ENCODE data around the gene ZNF197. TPM values are rescaled to one million over a fixed set of nuclear protein-coding genes. Genes with fewer than 3 reads are reported as not detected.
"Not testable (repeated sequence)": the region's sequence is repeated elsewhere in the genome, so short reads cannot be mapped to it uniquely, and the experiment has no call there.

The ZNF197 gene
- total RNA-seq, 1 experiment from 2014 or later = 10.4 TPM

GRCh38 chr3:44578924-44579515 lies 45.8 kb upstream of the ZNF197 start:
- H3K4me2 ChIP-seq (ENCODE audit: low read length); CTCF ChIA-PET; H3K9me3 ChIP-seq (ENCODE audit: low read length); H3F3A ChIP-seq (ENCODE audit: low read length, unreplicated experiment); H3K27me3 ChIP-seq (ENCODE audit: low read length); H2AFZ ChIP-seq (ENCODE audit: low read length); H3K4me3 ChIP-seq (ENCODE audit: low read length); DNase-seq; H3K36me3 ChIP-seq (ENCODE audit: low read depth, low read length); BruUV-seq (replicated peaks); H3K4me1 ChIP-seq (ENCODE audit: insufficient read depth, low read length); intact Hi-C loops (cut with micrococcal nuclease); ATAC-seq; H3K79me2 ChIP-seq (ENCODE audit: low read length); H3K27ac ChIP-seq (ENCODE audit: low read length); H4K20me1 ChIP-seq (ENCODE audit: low read length); POLR2A ChIA-PET (ENCODE audit: unreplicated experiment); H3K9me2 ChIP-seq (replicated peaks; ENCODE audit: low read length); H3K9ac ChIP-seq (ENCODE audit: low read length): not testable (repeated sequence)

- H3K27me3 ChIP-seq (ENCODE audit: low read length); H3K79me2 ChIP-seq (ENCODE audit: low read length); POLR2A ChIA-PET (ENCODE audit: unreplicated experiment); DNase-seq; H4K20me1 ChIP-seq (ENCODE audit: low read length); CTCF ChIA-PET; H3K27ac ChIP-seq (ENCODE audit: low read length); H3K4me2 ChIP-seq (ENCODE audit: low read length); ATAC-seq; H3K9me3 ChIP-seq (ENCODE audit: low read length); H3F3A ChIP-seq (ENCODE audit: low read length, unreplicated experiment); H2AFZ ChIP-seq (ENCODE audit: low read length); H3K4me3 ChIP-seq (ENCODE audit: low read length); H3K4me1 ChIP-seq (ENCODE audit: insufficient read depth, low read length); H3K36me3 ChIP-seq (ENCODE audit: low read depth, low read length); H3K9me2 ChIP-seq (replicated peaks; ENCODE audit: low read length); H3K9ac ChIP-seq (ENCODE audit: low read length); intact Hi-C loops (cut with micrococcal nuclease); BruUV-seq (replicated peaks): not testable (repeated sequence)
Observed at GRCh38 chr3:44579749-44580148, 45.1 kb upstream of the ZNF197 start.

GRCh38 chr3:44580971-44581370 lies 43.9 kb upstream of the ZNF197 start:
- H3K27me3 ChIP-seq (ENCODE audit: low read length); H4K20me1 ChIP-seq (ENCODE audit: low read length); ATAC-seq; H3K9me2 ChIP-seq (replicated peaks; ENCODE audit: low read length); POLR2A ChIA-PET (ENCODE audit: unreplicated experiment); H3K79me2 ChIP-seq (ENCODE audit: low read length); H3K4me3 ChIP-seq (ENCODE audit: low read length); intact Hi-C loops (cut with micrococcal nuclease); CTCF ChIA-PET; H3K36me3 ChIP-seq (ENCODE audit: low read depth, low read length); H3K4me1 ChIP-seq (ENCODE audit: insufficient read depth, low read length); BruUV-seq (replicated peaks); H2AFZ ChIP-seq (ENCODE audit: low read length); DNase-seq; H3K9ac ChIP-seq (ENCODE audit: low read length); H3K4me2 ChIP-seq (ENCODE audit: low read length); H3F3A ChIP-seq (ENCODE audit: low read length, unreplicated experiment); H3K9me3 ChIP-seq (ENCODE audit: low read length); H3K27ac ChIP-seq (ENCODE audit: low read length): not testable (repeated sequence)

GRCh38 chr3:44584646-44585501 lies 40.0 kb upstream of the ZNF197 start, which contains the start of gene ZNF660:
TSS of gene ZNF660 (plus strand) at chr3:44584964. CDS start at chr3:44594194, 9,230 bp downstream.
- Histone ChIP-seq H3K4me3 (ENCODE audit: low read length) (no peak within 1 kb of the TSS), H3K4me2 (ENCODE audit: low read length) (no peak within 1 kb of the TSS), H3K9ac (ENCODE audit: low read length) (no peak within 1 kb of the TSS), H3K27me3 (ENCODE audit: low read length) (no peaks in the 10 kb centered on the region), H3K9me3 (ENCODE audit: low read length) (no peaks in the 10 kb centered on the region), H3K79me2 (ENCODE audit: low read length) (no peaks in the 10 kb centered on the region), H3K27ac (ENCODE audit: low read length) (no peak within 1 kb of the TSS), H2AFZ (ENCODE audit: low read length) (no peak within 1 kb of the TSS), H3K9me2 (replicated peaks; ENCODE audit: low read length) (no peaks in the 10 kb centered on the region), H4K20me1 (ENCODE audit: low read length) (no peaks in the 10 kb centered on the region), H3F3A (ENCODE audit: low read length, unreplicated experiment) (no peaks in the 10 kb centered on the region), H3K4me1 (ENCODE audit: insufficient read depth, low read length) (no peaks in the 10 kb centered on the region; the same call in 1 of the 2 replicates), H3K36me3 (ENCODE audit: low read depth, low read length) (no peaks in the 10 kb centered on the region)
- no TSS peak for BruUV-seq (replicated peaks)
- ATAC-seq = no peak
- ChIA-PET POLR2A (ENCODE audit: unreplicated experiment) (no interaction called here), CTCF (no interaction called here)
- intact Hi-C loops (cut with micrococcal nuclease) = no loop called here
- peak; percentile 26 for DNase-seq
- no peak for TF ChIP-seq EZH2phosphoT487 (IDR thresholded peaks at IDR 0.05; ENCODE audit: borderline replicate concordance, low read length)
- no peak for TF ChIP-seq EZH2 (IDR thresholded peaks at IDR 0.05; ENCODE audit: low read length, unreplicated experiment)
- TF ChIP-seq CTCF (conservative IDR thresholded peaks at IDR 0.05; ENCODE audit: low read depth, low read length) = no peak

All from PC-3 (cell line).